ENCODE results near the gene CARMIL1.

- TF ChIP-seq NANOG (IDR thresholded peaks at IDR 0.05; ENCODE audit: insufficient read depth, low read depth, low read length, poor library complexity, severe bottlenecking) (no peak), CTCF (IDR thresholded peaks at IDR 0.05; ENCODE audit: control extremely low read depth in 1 of 3, insufficient read depth in 1 of 3, low read depth in 1 of 3, low read length in 3 of 3) (no peak), POLR2AphosphoS5 (IDR thresholded peaks at IDR 0.05; ENCODE audit: low read depth, low read length) (no peak), POLR2A (IDR thresholded peaks at IDR 0.05; ENCODE audit: control extremely low read depth in 1 of 2, low read depth in 2 of 2, low read length in 2 of 2) (no peak)
Observed at GRCh38 chr6:25494469-25494868, 215.3 kb downstream of the CARMIL1 start.

Data from H1 (cell line).